ENCODE results near the gene LRRC4.

Gene LRRC4

DNA sequence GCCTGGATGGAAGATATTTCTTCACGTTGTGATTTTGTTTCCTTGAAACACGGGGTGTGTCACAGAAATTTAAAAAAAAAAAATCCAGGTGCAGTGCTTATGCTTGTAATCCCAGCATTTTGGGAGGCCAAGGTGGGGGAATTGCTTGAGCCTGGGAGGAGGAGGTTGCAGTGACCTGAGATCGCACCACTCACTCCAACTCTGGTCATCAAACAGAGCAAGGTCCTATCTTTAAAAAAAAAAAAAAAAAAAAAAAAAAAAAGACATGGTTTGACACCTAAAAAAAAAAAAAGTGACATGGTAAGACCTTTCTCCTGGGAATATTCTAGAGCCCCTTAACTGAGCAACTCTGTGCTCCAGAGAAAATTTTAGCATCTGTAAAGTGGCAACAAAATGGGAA is 9.0 kb upstream of the LRRC4 start:
- H3K36me3 ChIP-seq (ENCODE audit: control insufficient read depth, insufficient read depth, low read length) = peaks cover 3% of the 10 kb centered on the region; the same call in 1 of the 2 replicates
- no peaks in the 10 kb centered on the region for H3K27me3 ChIP-seq (replicated peaks; ENCODE audit: control insufficient read depth, insufficient read depth, low read length)
- no peak overlapping the region for H3K4me3 ChIP-seq (replicated peaks; ENCODE audit: low read depth, low read length)
- TF ChIP-seq, protein P1, sequence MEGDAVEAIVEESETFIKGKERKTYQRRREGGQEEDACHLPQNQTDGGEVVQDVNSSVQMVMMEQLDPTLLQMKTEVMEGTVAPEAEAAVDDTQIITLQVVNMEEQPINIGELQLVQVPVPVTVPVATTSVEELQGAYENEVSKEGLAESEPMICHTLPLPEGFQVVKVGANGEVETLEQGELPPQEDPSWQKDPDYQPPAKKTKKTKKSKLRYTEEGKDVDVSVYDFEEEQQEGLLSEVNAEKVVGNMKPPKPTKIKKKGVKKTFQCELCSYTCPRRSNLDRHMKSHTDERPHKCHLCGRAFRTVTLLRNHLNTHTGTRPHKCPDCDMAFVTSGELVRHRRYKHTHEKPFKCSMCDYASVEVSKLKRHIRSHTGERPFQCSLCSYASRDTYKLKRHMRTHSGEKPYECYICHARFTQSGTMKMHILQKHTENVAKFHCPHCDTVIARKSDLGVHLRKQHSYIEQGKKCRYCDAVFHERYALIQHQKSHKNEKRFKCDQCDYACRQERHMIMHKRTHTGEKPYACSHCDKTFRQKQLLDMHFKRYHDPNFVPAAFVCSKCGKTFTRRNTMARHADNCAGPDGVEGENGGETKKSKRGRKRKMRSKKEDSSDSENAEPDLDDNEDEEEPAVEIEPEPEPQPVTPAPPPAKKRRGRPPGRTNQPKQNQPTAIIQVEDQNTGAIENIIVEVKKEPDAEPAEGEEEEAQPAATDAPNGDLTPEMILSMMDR (IDR thresholded peaks at IDR 0.05; ENCODE audit: insufficient read depth, low read length, poor library complexity, severe bottlenecking) = no peak
- no peak for DNase-seq (ENCODE audit: extremely low read depth, insufficient read length)

DNA sequence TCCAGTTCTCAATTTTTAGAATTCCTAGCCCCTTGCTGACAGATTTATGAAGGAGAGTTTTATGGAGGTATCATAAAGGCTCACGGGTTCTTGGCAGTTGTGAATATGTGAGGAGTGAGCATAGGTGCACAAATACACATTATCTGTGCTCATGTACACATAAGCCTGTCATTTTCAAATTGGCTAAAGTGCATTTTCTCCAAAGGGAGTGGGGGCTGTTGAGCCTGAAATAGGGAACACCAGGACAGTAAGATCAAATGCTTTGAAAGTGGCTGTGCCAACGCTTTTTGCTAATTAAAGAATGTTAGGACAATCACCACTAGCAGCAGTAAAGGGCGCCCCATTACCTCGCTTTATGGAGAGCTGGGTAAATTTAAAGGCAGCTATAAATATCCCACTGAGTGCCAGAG is 8.3 kb upstream of the LRRC4 start:
- Histone ChIP-seq H3K27me3 (replicated peaks; ENCODE audit: control insufficient read depth, insufficient read depth, low read length) (no peaks in the 10 kb centered on the region), H3K4me3 (replicated peaks; ENCODE audit: low read depth, low read length) (no peak overlapping the region), H3K36me3 (ENCODE audit: control insufficient read depth, insufficient read depth, low read length) (peaks cover 5% of the 10 kb centered on the region; the same call in 1 of the 2 replicates)
- no peak for DNase-seq (ENCODE audit: extremely low read depth, insufficient read length)
- TF ChIP-seq, protein P1 (IDR thresholded peaks at IDR 0.05; ENCODE audit: insufficient read depth, low read length, poor library complexity, severe bottlenecking) = no peak

DNA sequence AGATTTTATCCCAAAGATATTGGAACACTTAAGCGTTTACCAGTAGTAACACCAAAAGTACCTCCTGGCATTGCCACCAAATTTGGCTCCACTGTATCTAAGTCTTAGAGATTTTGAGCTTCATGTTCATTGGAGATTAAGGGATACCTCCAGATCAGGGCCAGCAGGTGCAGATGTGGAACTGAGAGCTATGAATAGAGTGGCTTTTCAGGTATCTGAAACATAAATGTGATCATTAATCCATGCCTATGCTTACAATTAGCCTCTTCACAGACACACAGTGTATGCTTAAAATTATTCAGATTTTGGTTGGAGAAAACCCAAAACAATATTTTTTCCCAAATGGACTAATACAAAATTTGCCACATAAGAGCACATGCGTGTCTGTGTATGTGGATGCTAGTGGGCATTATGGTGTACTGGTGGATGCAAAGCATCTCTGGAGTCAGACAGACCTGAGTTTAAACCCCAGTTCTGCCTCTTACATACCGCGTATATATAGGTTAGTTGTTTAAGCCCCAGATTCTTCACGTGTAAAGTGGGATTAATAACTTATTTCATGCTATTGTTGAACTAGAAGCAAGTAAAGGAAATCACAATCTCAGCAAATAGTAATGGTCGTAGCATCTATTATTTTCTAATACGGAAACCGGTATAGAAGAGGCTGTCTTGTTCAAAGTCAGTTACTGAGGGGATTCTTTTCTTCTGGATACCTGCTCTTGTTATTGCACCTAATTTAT is 6.8 kb upstream of the LRRC4 start:
- H3K36me3 ChIP-seq (ENCODE audit: control insufficient read depth, insufficient read depth, low read length) = peaks cover 5% of the 10 kb centered on the region; the same call in 1 of the 2 replicates
- H3K27me3 ChIP-seq (replicated peaks; ENCODE audit: control insufficient read depth, insufficient read depth, low read length) = no peaks in the 10 kb centered on the region
- DNase-seq (ENCODE audit: extremely low read depth, insufficient read length) = no peak
- TF ChIP-seq, protein P1 (IDR thresholded peaks at IDR 0.05; ENCODE audit: insufficient read depth, low read length, poor library complexity, severe bottlenecking) = no peak
- H3K4me3 ChIP-seq (replicated peaks; ENCODE audit: low read depth, low read length) = no peak overlapping the region

DNA sequence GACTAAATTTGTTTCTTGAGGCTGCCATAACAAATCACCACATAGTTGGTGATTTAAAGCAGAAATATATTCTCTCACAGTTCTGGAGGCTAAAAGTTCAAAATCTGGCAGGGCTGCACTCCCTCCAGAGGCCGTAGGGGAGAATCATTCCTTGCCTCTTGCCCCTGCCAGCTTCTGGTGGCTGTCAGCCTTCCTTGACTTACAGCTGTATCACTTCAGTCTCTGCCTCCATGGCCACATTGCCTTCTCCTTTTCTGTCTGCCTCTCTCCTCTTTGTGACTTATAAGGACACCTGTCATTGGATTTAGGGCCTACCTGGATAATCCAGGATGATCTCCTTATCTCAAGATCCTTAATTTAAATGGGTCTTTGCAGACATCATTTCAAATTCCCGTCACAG is 5.8 kb upstream of the LRRC4 start:
- H3K27me3 ChIP-seq (replicated peaks; ENCODE audit: control insufficient read depth, insufficient read depth, low read length) = no peaks in the 10 kb centered on the region
- H3K4me3 ChIP-seq (replicated peaks; ENCODE audit: low read depth, low read length) = no peak overlapping the region
- DNase-seq (ENCODE audit: extremely low read depth, insufficient read length) = no peak
- TF ChIP-seq, protein P1 (IDR thresholded peaks at IDR 0.05; ENCODE audit: insufficient read depth, low read length, poor library complexity, severe bottlenecking) = peak; percentile 22
- peaks cover 1% of the 10 kb centered on the region; the same call in 1 of the 2 replicates for H3K36me3 ChIP-seq (ENCODE audit: control insufficient read depth, insufficient read depth, low read length)

DNA sequence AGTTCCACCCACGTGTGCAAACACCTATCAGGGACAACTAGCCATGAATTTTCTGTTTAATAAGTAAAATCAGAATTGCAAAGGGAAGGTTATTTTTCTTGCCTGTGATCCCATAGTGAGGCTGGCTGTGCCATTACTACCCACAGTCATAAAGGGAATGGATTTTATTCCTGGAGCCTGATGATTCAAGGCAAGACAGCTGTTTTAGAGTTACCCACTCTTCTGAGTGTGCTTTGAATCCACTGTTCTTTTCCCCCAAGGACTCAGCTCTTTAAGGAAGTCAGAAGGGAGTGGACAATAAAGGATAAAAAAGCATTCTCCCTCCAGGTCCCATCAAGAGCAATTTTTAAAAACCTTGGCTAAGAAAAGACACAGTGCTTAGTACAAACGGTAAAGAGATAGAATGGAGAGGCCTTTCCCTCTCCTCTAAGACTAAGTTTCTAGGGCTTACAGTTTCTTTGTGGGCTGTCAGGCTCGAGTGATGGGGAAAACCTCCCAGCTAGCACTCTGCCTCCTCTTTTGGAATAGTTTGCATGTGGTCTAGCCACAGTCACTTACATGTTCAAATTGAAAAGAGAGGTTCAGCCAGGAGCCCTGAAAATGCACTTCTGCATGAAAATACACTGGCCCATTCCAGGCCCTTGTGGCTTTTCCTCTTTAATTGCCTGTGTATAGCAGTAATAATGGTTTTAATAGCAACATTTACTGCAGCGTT is 5.1 kb upstream of the LRRC4 start:
- Histone ChIP-seq H3K4me3 (replicated peaks; ENCODE audit: low read depth, low read length) (no peak overlapping the region), H3K27me3 (replicated peaks; ENCODE audit: control insufficient read depth, insufficient read depth, low read length) (no peaks in the 10 kb centered on the region), H3K36me3 (ENCODE audit: control insufficient read depth, insufficient read depth, low read length) (peaks cover 1% of the 10 kb centered on the region; the same call in 1 of the 2 replicates)
- no peak for DNase-seq (ENCODE audit: extremely low read depth, insufficient read length)
- TF ChIP-seq, protein P1 (IDR thresholded peaks at IDR 0.05; ENCODE audit: insufficient read depth, low read length, poor library complexity, severe bottlenecking) = no peak

All from GM06990 (cell line).